Transverse colon (tissue), 4 donors: ENCODE results near the gene SRRT.

Experiments used
- CTCF ChIP-seq, 5 experiments: fragments of 200-600 bp in 3 of 5; fragments of 450-650 bp in 2 of 5; sonication (generic) in 3 of 5; IDR thresholded peaks; 1 replicate in 2 of 5; 2 replicates in 3 of 5; pipeline ENCODE4 v1.5.1; 2016 to 2017; ENCODE audit warnings: antibody characterized with exemption in 5 of 5, inconsistent platforms in 3 of 5, mild to moderate bottlenecking in 2 of 5, moderate library complexity in 1 of 5
- POLR2A ChIP-seq: fragments of 450-650 bp; IDR thresholded peaks from one replicate; pipeline ENCODE4 v1.6.1; 2016; ENCODE audit warnings: antibody characterized with exemption, mild to moderate bottlenecking, moderate library complexity
- POLR2AphosphoS5 ChIP-seq, 3 donors: sonication (generic); formaldehyde crosslinking; IDR thresholded peaks; one replicate each; pipeline ENCODE4 v1.6.1; 2016; ENCODE audit warnings: antibody characterized with exemption in 3 of 3

GRCh38 chr7:100866729-100867039, 8.2 kb upstream of the SRRT start:
- TF ChIP-seq CTCF (IDR thresholded peaks at IDR 0.05) (no peak), POLR2A (no peak), POLR2AphosphoS5 (IDR thresholded peaks at IDR 0.05) (no peak)
